Measurements from ENCODE around the gene PET100.

- TF ChIP-seq CTCF (IDR thresholded peaks at IDR 0.05 in 4 of 5, conservative IDR thresholded peaks at IDR 0.05 in 1 of 5) (no peak), POLR2A (IDR thresholded peaks at IDR 0.05) (no peak)
These were observed 16.8 kb downstream of the PET100 start for GRCh38 chr19:7646426-7646700.

Data from gastrocnemius medialis (tissue), 4 donors.